Eye (tissue), 1 donor: ENCODE data around the gene ZBTB16.

Experiments used
- DNase-seq: peaks from one replicate; pipeline ENCODE4 v3.0.0-alpha.2; 2015

ZBTB16 gene

DNA sequence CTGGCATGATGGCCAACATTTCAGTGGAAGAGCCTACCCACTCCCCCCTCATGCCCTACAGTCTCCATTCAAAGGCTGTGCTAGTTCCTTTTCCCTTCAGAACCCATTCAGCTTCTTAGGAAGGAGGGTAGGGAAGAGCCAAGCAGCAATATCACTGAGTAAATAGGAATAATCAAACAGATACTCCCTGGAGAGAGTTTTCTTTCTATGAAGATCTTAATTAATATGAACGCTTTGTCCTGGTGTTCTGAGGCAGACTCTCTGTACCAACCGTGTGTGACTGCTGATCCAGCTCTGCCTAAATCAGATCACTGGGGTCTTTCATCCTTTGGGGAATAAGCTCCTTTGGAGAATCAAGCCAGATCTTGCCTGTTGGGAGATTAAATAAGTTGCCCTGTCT is 161.5 kb downstream of the ZBTB16 start:
- DNase-seq: no peak

DNA sequence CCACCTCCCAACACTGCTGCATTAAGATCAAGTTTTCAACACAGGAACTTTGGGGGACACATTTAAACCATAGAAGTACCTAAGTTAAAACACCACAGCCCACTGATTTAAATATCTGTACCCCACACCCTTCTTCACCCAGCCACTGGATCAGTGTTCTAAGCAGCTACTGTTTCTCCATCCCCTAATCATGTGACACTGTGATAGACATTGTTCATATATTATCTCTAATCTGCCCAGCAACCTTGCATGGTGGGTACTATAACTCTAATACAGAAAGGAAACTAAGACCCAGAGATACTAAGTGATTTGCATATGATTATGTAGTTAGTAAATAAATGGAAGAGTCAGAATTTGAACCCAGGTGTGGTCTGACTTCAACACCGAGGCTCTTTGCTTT is 166.2 kb downstream of the ZBTB16 start:
- DNase-seq: no peak

DNA sequence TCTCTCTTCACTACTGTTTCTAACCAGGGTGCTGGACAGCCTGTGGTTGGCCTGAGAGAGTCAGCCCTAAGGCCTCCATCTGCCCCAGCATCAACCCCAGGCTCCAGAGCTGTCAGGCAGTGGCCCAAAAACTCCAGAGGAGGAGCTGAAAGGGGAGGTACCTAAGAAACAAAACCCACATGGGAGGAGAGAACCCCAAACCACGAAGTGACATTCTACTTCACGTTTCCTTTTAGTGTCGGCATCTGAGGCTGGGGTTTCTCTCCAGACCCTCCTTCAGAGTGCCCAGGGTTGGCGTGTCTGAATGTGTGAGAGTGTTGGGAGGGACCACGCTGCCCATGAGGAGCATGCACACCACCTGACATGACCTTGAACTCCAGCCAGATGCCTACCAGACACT is 166.8 kb downstream of the ZBTB16 start:
- no peak for DNase-seq

DNA sequence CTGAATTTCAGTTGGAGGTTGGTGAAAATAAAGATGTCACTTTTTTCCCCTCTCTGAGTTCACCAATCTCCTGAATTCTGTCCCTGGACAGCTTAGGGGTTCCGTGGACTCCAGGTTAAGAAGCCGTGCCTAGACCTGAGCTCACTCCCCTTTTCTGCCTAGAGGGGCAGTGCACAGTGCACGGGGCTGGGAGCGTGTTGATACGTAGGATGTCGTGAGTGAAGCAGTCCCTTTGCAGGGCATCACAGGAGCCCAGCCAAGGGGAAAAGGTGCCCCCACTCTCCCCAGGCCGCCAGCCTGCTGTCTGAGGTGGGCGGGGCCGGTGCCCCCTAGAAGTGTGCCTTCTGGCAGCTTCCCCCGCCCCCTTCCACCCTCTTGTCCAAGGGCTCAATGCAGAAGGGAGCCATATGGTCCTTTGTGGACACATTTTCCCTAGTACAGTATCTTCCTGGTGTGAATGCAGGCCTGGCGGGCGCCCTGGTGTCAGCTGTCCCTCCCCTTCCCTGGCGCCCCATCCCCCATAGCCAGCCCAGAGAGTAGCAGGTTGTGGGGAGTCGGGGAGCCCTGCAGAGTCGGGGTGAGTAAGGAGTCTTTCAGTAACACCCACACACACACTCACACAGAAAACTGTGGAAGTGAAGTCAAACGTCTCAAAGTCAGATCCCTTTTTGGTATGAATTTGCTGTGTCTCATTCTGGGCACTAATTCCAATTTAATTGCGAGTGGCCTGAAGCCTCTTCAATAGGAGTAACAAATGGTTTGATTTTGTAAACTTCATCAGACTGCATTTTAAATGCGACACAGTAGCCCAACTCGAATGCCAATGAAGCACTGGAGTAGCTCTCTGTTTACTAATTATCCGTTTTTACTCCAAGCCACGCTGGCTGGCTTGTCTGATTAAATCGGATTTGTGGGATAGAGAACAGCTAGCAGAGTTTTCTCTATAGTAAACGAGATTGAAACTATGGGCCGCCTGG is 169.2 kb downstream of the ZBTB16 start:
- peak; percentile 81 for DNase-seq

DNA sequence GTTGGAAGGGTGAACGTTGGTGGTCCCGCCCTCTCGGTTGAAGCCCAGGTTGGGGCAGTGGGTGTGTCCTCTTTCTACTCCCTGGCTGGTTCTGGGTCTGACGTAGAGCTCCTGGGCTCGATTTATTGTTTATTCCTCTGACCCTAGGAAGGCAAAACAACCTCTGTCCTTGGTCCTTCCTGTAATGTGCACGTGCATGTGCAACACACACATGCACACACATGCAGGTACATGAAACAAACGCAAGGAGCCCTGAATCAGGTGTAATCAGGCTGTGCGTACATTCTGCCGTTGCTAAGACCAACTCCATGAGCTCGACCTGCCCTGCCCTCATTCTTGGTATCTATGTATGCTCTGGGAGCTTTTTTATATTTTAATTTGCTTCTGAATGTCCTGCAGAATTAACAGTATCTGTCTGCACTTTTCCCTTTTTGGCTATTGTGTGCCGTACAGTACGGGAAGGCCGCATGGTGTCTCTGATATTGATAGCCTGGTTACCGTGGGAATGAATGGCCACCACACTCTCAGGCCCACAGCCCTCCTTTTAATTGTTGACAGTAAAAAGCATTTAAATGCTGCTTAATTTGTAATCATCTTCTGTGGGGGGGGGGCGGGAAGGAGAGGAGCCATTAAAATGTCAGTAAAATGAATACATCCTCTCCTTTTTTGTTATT is 170.7 kb downstream of the ZBTB16 start:
- DNase-seq: no peak

DNA sequence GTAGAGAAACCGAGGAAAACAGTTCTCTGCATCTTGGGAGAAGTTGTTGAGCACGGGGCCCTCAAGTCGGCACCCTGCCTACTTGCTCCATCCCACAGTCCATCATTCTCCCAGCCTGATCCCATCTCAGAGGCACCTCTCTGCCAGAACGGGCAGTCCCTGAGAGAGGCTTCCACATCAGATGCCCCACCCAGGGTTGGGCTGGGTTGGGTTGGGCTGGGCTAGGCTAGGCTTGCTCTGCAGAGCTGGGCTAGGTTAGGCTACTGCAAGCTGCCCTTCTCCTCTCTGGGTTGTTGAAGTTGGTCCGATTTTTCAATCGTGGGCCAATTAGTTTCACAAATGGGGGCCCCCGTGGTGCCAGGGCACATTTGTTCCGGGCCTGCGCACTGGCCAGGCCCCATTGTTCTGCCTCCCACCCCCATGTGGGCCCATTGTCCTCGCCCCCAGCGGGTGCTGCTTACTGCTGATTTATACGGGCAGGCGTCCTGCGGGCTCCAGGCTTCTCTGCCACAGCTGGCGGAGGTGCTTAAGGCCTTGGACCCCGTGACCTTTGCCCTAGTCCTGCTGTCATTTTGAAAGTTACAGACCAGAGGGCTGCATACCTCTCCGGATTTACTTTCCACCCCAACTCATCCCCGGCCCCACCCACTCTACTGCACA is 173.0 kb downstream of the ZBTB16 start:
- DNase-seq: peak; percentile 92

DNA sequence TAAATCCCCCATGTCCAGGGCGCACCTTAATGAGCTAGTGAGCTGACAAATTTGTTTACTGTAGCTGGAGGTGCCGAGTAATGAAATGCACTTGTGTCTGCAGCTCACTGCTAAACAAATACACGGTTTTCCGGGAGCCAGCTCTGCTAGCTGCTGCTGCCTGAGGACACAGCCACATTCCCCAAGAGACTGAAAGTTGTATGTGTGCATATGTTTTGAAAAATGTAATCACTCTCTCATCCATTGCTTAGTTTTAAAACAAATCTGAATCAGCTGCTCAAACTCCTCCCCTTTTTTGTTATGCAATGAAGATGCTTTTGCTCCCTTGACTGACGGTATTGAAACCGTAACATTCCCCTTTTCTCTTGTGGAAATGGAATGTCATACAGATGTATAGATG is 174.2 kb downstream of the ZBTB16 start:
- peak; percentile 69 for DNase-seq

DNA sequence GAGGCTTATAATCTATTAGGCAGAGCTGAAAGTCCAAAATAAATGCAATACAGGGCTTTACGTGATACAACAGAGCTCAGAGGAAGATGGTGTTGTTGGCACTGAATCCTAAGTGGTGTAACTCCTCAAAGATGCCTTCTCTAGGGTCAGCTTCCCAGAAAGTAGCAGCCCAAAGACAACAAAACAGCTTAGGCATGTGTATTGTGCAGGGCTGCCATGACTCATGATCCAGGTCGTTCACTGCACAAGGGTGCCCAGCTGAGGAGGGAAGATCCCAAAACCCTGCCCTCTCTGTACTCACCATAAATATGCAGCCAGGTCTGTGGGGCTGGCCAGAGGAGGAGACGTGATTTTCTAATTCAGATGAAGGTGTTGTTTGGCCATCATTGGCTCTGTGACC is 177.3 kb downstream of the ZBTB16 start:
- DNase-seq: no peak

DNA sequence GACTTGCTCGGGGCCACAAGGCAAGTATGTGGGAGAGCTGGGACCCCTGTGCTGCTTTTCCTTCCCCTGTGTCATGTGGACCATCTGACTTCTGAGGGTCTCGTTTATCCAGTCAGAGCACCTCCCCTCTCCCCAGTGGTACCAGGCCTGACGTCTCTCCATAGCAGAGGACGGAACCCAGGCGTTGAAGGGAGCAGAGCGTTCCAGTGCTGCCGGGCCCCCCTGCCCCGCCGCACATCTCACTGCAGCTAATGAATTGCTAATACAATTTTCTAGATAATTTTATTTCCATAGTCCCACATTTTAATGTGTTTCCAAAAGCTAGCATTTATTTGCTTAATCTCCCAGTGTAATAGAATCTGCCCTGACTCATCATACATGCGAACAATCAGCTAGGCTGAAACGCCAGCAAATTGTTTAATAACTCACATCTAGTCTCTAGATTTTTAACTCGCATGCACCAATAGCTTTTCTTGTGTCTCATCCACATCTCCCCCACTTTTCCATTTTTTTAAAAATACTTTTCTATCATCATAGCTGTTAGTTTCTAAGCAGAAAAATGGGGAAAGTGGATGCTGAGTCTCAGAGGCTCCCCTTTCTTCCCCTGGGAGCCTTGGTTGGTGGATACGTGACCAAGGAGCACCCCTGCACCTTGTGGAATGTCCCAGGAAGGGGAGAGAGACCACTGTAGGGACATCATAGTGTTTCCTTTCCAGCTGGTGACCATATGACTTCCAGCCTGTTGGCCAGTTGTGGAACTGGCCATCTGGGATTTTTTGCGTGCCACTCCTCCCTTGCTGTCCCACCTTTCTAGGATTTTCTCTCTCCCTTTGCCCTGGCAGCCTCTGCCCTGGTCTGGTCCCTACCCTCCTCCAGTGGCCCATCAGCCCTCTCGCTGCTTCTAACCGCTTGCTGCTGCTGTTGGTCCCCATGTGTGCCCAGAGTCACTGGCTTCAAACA is 178.1 kb downstream of the ZBTB16 start:
- DNase-seq: peak; percentile 9

DNA sequence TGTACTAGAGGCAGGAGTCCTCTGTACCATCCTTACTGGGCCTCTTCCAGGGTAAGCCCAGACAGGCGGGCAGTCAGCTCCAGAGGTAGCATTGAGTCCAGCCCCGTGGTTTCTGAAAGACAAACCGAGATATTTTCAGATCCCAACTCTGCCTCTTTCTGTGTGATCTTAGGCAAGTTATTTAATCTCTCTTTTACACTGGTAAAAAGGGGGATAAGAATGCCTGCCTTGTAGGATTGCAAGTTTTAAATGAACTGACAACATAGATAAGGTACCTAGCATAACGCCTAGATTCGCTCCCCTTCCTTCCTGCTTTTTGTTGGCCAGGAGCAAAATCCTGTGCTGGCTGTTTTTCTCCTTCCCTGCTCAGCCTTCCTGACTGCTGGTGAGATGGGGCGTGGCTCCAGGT is 180.2 kb downstream of the ZBTB16 start:
- DNase-seq: no peak

DNA sequence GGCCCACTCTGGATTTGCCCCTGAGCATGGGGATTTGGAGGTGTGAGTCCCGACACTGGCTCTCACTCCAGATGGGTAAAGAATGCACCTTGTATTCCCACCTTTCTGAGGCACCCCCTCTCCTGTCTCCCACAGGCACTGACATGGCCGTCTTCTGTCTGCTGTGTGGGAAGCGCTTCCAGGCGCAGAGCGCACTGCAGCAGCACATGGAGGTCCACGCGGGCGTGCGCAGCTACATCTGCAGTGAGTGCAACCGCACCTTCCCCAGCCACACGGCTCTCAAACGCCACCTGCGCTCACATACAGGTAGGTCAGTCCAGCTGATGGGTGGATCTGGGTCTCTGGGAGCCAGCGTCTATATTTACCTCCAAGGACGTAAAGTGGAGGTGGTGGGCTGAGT is 182.5 kb downstream of the ZBTB16 start:
- no peak for DNase-seq

DNA sequence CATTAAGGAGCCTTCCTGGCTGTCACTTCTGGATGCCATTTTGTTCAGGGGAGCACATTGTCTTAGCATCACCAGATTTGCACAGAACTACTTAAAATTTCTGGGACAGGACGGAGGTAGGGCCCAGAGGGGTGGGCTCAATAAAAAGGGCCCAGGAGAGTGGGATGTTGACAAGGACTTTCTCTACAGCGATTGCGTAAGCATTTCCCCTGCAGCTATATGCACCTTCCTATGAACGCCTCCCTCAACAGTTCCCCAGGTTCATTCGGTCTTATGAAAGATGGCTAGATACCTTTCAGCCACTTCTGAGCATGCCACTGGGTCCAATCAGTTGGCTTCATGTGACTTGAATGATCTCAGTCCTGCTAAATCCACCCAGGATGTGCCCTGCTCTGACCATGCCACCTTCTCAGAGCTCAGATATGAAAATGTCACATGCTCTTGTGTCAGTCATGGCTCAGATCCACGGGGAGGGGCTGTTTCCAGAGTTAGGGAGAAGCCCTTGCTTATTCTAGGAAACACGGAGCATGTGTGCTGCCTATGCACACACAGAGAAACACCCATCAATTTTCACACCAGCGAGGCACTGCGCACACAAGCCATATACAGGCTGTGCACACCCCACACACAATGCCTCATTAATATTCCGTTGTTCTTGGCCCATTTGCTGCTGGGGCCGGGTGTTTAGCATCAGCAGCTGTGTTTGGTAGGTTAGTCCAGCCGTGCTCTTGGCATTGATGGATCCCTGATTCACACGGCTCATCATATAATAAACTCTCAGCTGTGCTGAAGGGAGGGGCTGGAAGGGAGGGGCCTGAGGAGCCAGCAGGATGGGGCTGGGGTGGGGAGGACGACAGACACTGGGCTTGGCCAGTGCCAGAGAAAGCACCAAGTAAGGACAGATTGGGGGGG is 184.2 kb downstream of the ZBTB16 start:
- DNase-seq: peak; percentile 87

DNA sequence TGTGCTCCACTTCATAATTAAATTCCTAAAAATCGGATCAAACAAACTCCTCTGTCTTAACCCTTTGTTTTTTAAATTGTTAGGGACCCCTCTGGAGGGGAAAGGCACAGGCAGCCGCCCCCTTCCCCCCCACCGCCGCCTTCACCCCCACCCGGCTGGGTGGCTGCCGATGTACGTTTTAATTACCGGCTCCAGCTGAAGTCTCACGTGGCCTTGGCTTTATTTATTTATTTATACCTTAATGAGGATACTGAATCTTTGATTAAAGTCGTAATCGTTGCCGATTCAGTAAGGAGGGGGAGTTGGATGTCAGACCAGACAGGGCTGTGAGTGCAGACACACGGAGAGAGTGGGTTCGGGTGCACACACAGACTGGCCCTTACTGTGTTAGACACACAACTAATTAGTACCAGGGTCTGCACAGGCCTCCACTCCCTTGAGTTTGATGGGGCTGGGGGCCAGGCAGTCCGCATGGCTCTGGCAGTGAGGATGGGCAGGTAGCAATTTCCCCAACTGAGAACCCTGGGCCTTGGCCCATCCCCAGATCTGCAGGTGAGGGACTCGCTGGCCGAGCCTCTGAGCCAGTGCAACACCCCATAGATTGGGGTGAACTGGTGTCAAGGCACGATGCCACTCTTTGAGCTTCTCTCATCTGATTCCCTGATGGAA is 185.3 kb downstream of the ZBTB16 start:
- peak; percentile 63 for DNase-seq

DNA sequence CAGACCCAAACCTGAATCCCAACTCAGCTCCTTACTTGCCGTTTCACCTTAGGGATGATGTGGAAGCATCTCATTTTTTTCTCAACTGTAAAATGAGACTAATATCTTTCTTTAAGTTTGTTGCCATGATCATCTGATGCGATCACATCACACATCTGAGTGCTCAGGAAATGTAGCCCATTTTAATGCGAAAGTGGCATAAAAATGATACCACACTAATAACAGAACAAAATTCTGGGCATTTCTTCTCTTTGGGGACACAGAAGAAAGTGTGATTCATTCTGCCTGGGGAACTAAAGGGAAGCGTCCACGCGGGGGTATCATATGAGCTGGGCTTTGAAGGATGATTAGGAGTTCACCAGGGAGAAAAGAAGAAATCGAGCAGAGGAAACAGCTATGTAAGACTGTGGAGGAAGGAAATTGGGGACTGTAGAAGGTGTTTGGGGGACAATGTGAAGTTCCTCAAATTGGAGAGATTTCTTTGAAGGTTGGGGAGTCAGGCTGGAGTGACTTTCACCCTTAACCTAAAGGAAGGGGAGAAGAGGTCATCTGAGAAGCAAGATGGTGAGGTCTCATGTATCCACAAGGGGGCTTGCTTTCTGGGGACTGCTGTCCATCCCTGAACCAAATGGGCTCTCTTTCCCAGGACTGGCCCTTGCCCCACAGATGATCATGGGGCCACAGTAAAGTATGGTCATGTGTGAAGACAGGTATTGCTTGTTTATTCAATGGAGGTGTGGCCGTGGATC is 187.0 kb downstream of the ZBTB16 start:
- no peak for DNase-seq

DNA sequence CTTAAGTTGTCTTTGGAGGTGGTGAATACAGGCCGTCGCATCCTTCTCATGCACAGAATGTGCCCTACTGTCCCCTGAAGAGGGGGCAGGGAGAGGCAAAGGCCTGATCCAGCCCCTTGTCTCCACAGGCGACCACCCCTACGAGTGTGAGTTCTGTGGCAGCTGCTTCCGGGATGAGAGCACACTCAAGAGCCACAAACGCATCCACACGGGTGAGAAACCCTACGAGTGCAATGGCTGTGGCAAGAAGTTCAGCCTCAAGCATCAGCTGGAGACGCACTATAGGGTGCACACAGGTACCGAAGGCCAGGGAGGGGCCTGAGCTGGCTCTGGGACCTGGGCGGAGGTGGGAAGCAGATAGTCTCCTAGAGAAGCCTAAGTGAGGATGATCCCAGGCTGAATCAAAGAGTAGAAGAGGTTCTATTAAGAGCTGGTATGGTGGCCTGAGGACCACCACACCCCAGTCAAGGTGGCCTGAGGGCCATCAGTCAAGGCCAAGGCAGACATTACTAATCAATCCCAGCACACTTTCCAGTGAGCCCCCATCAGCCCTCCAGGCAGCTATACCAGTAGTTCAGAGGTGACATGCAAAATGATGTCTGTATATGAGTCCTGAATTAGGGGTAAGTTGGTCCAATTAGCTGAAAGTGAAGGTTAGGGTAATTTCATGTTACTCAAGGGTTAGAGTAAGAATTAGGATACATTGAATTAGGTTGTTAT is 187.7 kb downstream of the ZBTB16 start:
- no peak for DNase-seq

DNA sequence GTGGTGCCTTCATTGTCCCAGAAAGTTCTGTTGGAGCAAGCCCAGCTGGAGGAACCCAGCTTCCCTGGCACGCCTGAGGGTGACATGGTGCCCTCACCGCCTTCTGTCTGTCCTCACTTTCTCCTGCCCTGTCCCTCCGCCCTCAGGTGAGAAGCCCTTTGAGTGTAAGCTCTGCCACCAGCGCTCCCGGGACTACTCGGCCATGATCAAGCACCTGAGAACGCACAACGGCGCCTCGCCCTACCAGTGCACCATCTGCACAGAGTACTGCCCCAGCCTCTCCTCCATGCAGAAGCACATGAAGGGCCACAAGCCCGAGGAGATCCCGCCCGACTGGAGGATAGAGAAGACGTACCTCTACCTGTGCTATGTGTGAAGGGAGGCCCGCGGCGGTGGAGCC is 190.7 kb downstream of the ZBTB16 start:
- DNase-seq: no peak

DNA sequence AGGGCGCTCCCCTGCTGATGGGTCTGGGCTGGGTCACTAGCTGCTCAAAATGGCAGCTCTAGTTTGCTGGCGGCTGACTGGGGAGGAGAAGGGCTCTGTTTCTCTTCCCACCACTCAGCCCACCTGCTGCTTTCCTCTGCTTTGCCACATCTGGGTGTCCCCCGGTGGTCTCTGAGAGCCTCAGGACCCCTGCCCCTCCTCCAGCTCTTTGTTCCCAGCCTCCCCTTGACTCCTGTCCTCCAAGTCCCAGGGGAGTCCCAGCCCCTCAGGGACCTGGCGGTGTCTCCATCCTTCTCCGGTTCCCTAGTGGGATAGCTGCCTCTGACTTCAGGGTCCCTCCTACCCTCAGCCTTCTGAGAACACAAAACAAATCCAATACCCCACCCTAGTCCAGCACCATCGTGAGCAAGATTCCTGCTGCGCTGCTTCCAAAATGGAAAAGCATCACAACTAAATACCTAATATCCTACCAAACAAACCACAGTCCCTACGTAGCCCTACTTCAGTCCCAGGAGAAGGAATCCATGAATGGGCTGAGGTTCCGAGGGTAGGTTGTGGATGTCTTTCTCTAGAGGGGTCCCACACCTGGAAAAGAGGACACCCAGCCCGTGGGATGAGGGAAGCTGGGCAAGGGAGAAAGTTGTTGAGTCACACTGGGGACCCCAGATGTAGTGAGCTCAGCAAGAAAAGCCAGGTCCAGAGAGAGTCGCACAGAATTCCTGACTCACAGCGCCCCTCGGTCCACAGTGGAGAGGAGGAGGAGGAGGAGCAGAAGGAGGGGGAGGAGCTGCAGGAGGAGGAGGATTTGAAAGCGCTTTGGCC is 191.7 kb downstream of the ZBTB16 start:
- peak; percentile 75 for DNase-seq

DNA sequence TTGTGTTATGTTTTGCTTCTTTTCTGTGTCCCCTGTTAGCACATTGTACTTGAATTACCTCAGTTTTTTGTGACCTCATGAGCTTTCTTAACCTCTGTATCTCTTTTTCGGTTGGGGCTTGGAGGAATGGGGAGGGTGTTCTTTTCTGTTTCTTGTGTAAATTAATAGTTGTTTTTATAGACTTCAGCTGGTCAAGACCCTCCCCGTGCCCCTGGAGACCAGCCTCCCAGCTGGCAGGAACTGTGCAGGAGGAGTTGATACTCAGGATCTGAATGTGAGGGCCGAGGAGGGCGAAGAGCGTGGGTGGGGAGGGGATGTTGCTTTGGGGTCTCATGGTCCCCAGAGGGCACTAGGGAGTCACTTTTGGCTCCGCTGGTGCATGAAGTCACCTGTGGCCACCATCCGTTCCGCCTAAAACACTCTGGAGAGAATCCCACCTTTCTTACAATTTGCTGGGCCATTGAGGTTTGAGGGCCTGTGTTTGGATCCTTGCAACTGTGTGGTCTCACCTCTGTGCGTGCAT is 192.4 kb downstream of the ZBTB16 start:
- DNase-seq: no peak
